MCF 10A (cell line): Measurements from ENCODE around the gene RAPH1. TPM values are rescaled to one million over a fixed set of nuclear protein-coding genes. Genes with fewer than 3 reads are reported as not detected.
"Not testable (repeated sequence)": the region's sequence is repeated elsewhere in the genome, so short reads cannot be mapped to it uniquely, and the experiment has no call there.

ENCODE experiments used
- BruUV-seq: library from RNA; stranded (reverse); fragments of 400-500 nt; replicated peaks from 2 replicates; lab custom pipeline; 2021; lab: Mats Ljungman, UMichigan
- CTCF ChIA-PET: fragments of 300-600 bp; sonication (Branson Sonifier 250); formaldehyde crosslinking; extraction: SDS; loops from one replicate; lab custom pipeline; 2021; ENCODE audit warnings: antibody characterized with exemption, inconsistent platforms; lab: Yijun Ruan, JAX
- POLR2A ChIA-PET: fragments of 300-600, 350-650 bp; sonication (Branson Sonifier 250); formaldehyde crosslinking; extraction: SDS; loops from one replicate; lab custom pipeline; 2020; ENCODE audit warnings: antibody characterized with exemption, inconsistent platforms; lab: Yijun Ruan, JAX
- DNase-seq: peaks from one replicate; pipeline ENCODE4 v3.0.0-alpha.2; 2018; ENCODE audit not compliant: unreplicated experiment
- H3K27ac Mint-ChIP-seq: one replicate; pipeline ENCODE4 v1.8.0; 2022; ENCODE audit warnings: mild to moderate bottlenecking, low read depth, mixed read lengths; ENCODE audit not compliant: unreplicated experiment
- H3K27me3 Mint-ChIP-seq: one replicate; pipeline ENCODE4 v1.8.0; 2022; ENCODE audit warnings: mixed read lengths; ENCODE audit not compliant: insufficient read depth, unreplicated experiment
- H3K36me3 Mint-ChIP-seq: one replicate; pipeline ENCODE4 v1.8.0; 2022; ENCODE audit warnings: mild to moderate bottlenecking, moderate library complexity, mixed read lengths; ENCODE audit not compliant: insufficient read depth, unreplicated experiment
- H3K4me1 Mint-ChIP-seq: one replicate; pipeline ENCODE4 v1.8.0; 2022; ENCODE audit warnings: mixed read lengths; ENCODE audit not compliant: insufficient read depth, unreplicated experiment
- H3K4me3 Mint-ChIP-seq: one replicate; pipeline ENCODE4 v1.8.0; 2022; ENCODE audit warnings: mild to moderate bottlenecking, moderate library complexity, mixed read lengths; ENCODE audit not compliant: unreplicated experiment
- H3K9me3 Mint-ChIP-seq: one replicate; pipeline ENCODE4 v1.8.0; 2022; ENCODE audit warnings: mixed read lengths; ENCODE audit not compliant: unreplicated experiment
- CTCF ChIP-seq: fragments of 200-600 bp; IDR thresholded peaks from one replicate; pipeline ENCODE4 v1.8.0; 2022; ENCODE audit warnings: antibody characterized with exemption, mild to moderate bottlenecking; ENCODE audit not compliant: unreplicated experiment
- intact Hi-C: fragments of 100-400 bp; cut with micrococcal nuclease; formaldehyde crosslinking; loops from 2 replicates; pipeline ENCODE4 v1.14.1; 2022
- total RNA-seq: library from RNA; stranded (reverse); gene quantifications from 2 replicates; pipeline ENCODE4 v1.2.3, GENCODE V29; 2022

Gene RAPH1
- total RNA-seq, 1 experiment from 2014 or later, result 79.8 TPM

GRCh38 chr2:203532957-203533658 lies 2.0 kb downstream of the RAPH1 start:
- Mint-ChIP-seq H3K9me3 (peaks cover 5% of the 10 kb centered on the region), H3K36me3 (peaks cover 4% of the 10 kb centered on the region), H3K27ac (peak overlapping the region; percentile 74), H3K4me3 (peak overlapping the region; percentile 77), H3K27me3 (no peaks in the 10 kb centered on the region), H3K4me1 (peaks cover 22% of the 10 kb centered on the region)
- intact Hi-C loops, result loop anchor here (1.0 kb wide), 1 partner anchor 118 kb away; no protein-coding TSS in a partner anchor
- DNase-seq, result peak; percentile 62
- BruUV-seq, result no TSS peak
- no peak for TF ChIP-seq CTCF
- POLR2A ChIA-PET, result interaction anchor here (0.5 to 4.8 kb wide), 15 partner anchors 10 to 275 kb away, joined by 3 to 44 read pairs (median 4); no protein-coding TSS in a partner anchor
- CTCF ChIA-PET, result interaction anchor here (0.6 to 1.7 kb wide), 5 partner anchors 34 to 1613 kb away, joined by 3 to 8 read pairs (median 4); no protein-coding TSS in a partner anchor

GRCh38 chr2:203527719-203528118 lies 7.4 kb downstream of the RAPH1 start:
- intact Hi-C loops, result no loop called here
- Mint-ChIP-seq H3K9me3 (no peaks in the 10 kb centered on the region), H3K4me1 (peaks cover 26% of the 10 kb centered on the region), H3K36me3 (peaks cover 10% of the 10 kb centered on the region), H3K27me3 (no peaks in the 10 kb centered on the region), H3K27ac (peak overlapping the region; percentile 79), H3K4me3 (no peak overlapping the region)
- CTCF ChIA-PET, result interaction anchor here (0.5 to 0.8 kb wide), 4 partner anchors 10 to 1839 kb away, joined by 3 to 4 read pairs (median 3); no protein-coding TSS in a partner anchor
- POLR2A ChIA-PET, result interaction anchor here (0.8 to 1.3 kb wide), 3 partner anchors 9 to 103 kb away, joined by 3 to 7 read pairs (median 3); no protein-coding TSS in a partner anchor
- no TSS peak for BruUV-seq
- no peak for TF ChIP-seq CTCF
- DNase-seq, result no peak

GRCh38 chr2:203513268-203513667 lies 21.8 kb downstream of the RAPH1 start:
- peaks cover 16% of the 10 kb centered on the region for H3K4me1 Mint-ChIP-seq
- H3K27ac Mint-ChIP-seq, intact Hi-C loops, H3K36me3 Mint-ChIP-seq, BruUV-seq, POLR2A ChIA-PET, H3K4me3 Mint-ChIP-seq, H3K9me3 Mint-ChIP-seq, DNase-seq, H3K27me3 Mint-ChIP-seq: not testable (repeated sequence)
- CTCF ChIA-PET, result interaction anchor here (0.6 kb wide), 1 partner anchor 292 kb away, joined by 4 read pairs; no protein-coding TSS in a partner anchor

GRCh38 chr2:203510941-203511305 lies 24.2 kb downstream of the RAPH1 start:
- no TSS peak for BruUV-seq
- Mint-ChIP-seq H3K4me1 (peaks cover 6% of the 10 kb centered on the region), H3K36me3 (peaks cover 5% of the 10 kb centered on the region), H3K27me3 (no peaks in the 10 kb centered on the region), H3K27ac (no peak overlapping the region), H3K9me3 (peaks cover 5% of the 10 kb centered on the region), H3K4me3 (no peak overlapping the region)
- DNase-seq, result no peak
- intact Hi-C loops, result no loop called here
- no peak for TF ChIP-seq CTCF
- CTCF ChIA-PET, result interaction anchor here (1.0 to 1.1 kb wide), 2 partner anchors 26 to 305 kb away, joined by 3 to 5 read pairs; no protein-coding TSS in a partner anchor
- POLR2A ChIA-PET, result interaction anchor here (1.0 kb wide), 1 partner anchor 9 kb away, joined by 4 read pairs; no protein-coding TSS in a partner anchor
